Brain microvascular endothelial cell (primary cell): ENCODE data around the gene LGALS3.

Source experiments
- DNase-seq: peaks from one replicate; pipeline ENCODE4 v3.0.0-alpha.2; 2020
- H3K27ac ChIP-seq: fragments of 250-450 bp; sonication (Bioruptor Pico); 2 replicates; pipeline ENCODE4 v1.5.1; 2020; ENCODE audit warnings: mild to moderate bottlenecking, moderate library complexity
- H3K27me3 ChIP-seq: fragments of 250-450 bp; sonication (Bioruptor Pico); replicated peaks from 2 replicates; pipeline ENCODE4 v1.5.1; 2020; ENCODE audit warnings: mild to moderate bottlenecking
- H3K36me3 ChIP-seq: fragments of 250-450 bp; sonication (Bioruptor Pico); replicated peaks from 2 replicates; pipeline ENCODE4 v1.5.1; 2020; ENCODE audit warnings: mild to moderate bottlenecking
- H3K4me3 ChIP-seq: 2 replicates; pipeline ENCODE4 v1.5.1; 2011; ENCODE audit warnings: low read depth, mild to moderate bottlenecking, control low read depth, low read length, moderate library complexity
- CTCF ChIP-seq: IDR thresholded peaks from 2 replicates; pipeline ENCODE4 v1.5.1; 2011; ENCODE audit warnings: low read depth, mild to moderate bottlenecking, moderate library complexity, low read length, control low read depth, inconsistent platforms; ENCODE audit errors: missing control alignments
- in situ Hi-C: cut with HindIII; loops from 2 replicates; pipeline ENCODE4 v1.10.0; 2017; ENCODE audit warnings: low sequenced_read_pairs, low pct_ligation_motif_present

The LGALS3 gene

GRCh38 chr14:55123101-55123500, 6.0 kb upstream of the LGALS3 start:
- DNase-seq = peak; percentile 96
- in situ Hi-C loops = no loop called here
- no peaks in the 10 kb centered on the region for H3K27me3 ChIP-seq
- no peak overlapping the region for H3K4me3 ChIP-seq
- peak overlapping the region; percentile 73 for H3K27ac ChIP-seq
- TF ChIP-seq CTCF = no peak
- H3K36me3 ChIP-seq = no peaks in the 10 kb centered on the region

GRCh38 chr14:55123852-55124639, 5.0 kb upstream of the LGALS3 start:
- DNase-seq = no peak
- in situ Hi-C loops = no loop called here
- Histone ChIP-seq H3K27me3 (no peaks in the 10 kb centered on the region), H3K36me3 (no peaks in the 10 kb centered on the region), H3K4me3 (no peak overlapping the region), H3K27ac (no peak overlapping the region)
- no peak for TF ChIP-seq CTCF

- no peak for DNase-seq
- H3K4me3 ChIP-seq = no peak overlapping the region
- no peaks in the 10 kb centered on the region for H3K36me3 ChIP-seq
- H3K27me3 ChIP-seq = no peaks in the 10 kb centered on the region
- no peak overlapping the region for H3K27ac ChIP-seq
- in situ Hi-C loops = no loop called here
- TF ChIP-seq CTCF = no peak
Measured at GRCh38 chr14:55124774-55125386, 4.2 kb upstream of the LGALS3 start.

- H3K36me3 ChIP-seq = no peaks in the 10 kb centered on the region
- no peak overlapping the region for H3K4me3 ChIP-seq
- in situ Hi-C loops = no loop called here
- TF ChIP-seq CTCF = no peak
- DNase-seq = no peak
- H3K27ac ChIP-seq = no peak overlapping the region
- no peaks in the 10 kb centered on the region for H3K27me3 ChIP-seq
Measured at GRCh38 chr14:55125403-55125802, 3.6 kb upstream of the LGALS3 start.

- Histone ChIP-seq H3K36me3 (no peaks in the 10 kb centered on the region), H3K27ac (no peak overlapping the region)
- in situ Hi-C loops = no loop called here
Measured at GRCh38 chr14:55126034-55126433, 3.0 kb upstream of the LGALS3 start.

More at GRCh38 chr14:55126034-55126433, 3.0 kb upstream of the LGALS3 start:
- no peak overlapping the region for H3K4me3 ChIP-seq
- DNase-seq = no peak
- no peaks in the 10 kb centered on the region for H3K27me3 ChIP-seq
- no peak for TF ChIP-seq CTCF
